CD14-positive monocyte (primary cell): ENCODE measurements around the gene ARID2. TPM values are rescaled to one million over a fixed set of nuclear protein-coding genes. Genes with fewer than 3 reads are reported as not detected.

ENCODE experiments used
- DNase-seq, 3 donors: peaks; one replicate each; pipeline ENCODE4 v3.0.0-alpha.2; 2011 to 2022
- H2AFZ ChIP-seq: 2 replicates; pipeline ENCODE4 v1.6.0; 2012; ENCODE audit warnings: mild to moderate bottlenecking, low read depth, low read length, inconsistent platforms; ENCODE audit not compliant: insufficient read depth, poor library complexity, severe bottlenecking
- H3K27ac ChIP-seq, 2 donors: 1 replicate in 1 of 2; 2 replicates in 1 of 2; pipeline ENCODE4 v1.5.1; 2012 to 2013; ENCODE audit warnings: low read length in 2 of 2, control low read depth in 1 of 2, inconsistent platforms in 1 of 2, low read depth in 1 of 2, mild to moderate bottlenecking in 1 of 2
- H3K27me3 ChIP-seq, 2 donors: one replicate each; pipeline versions ENCODE4 v1.6.0 to v1.6.1; 2011 to 2013; ENCODE audit warnings: low read length in 2 of 2; ENCODE audit not compliant: control insufficient read depth in 2 of 2, insufficient read depth in 2 of 2
- H3K36me3 ChIP-seq, 2 donors: replicated peaks in 1 of 2; 1 replicate in 1 of 2; 2 replicates in 1 of 2; pipeline versions ENCODE4 v1.5.1 to v1.6.1; 2012 to 2013; ENCODE audit warnings: low read length in 2 of 2, control low read depth in 1 of 2, inconsistent platforms in 1 of 2, mild to moderate bottlenecking in 1 of 2; ENCODE audit not compliant: insufficient read depth in 2 of 2, control insufficient read depth in 1 of 2
- H3K4me1 ChIP-seq, 2 donors: 1 replicate in 1 of 2; 2 replicates in 1 of 2; pipeline versions ENCODE4 v1.5.1 to v1.6.1; 2012 to 2013; ENCODE audit warnings: low read length in 2 of 2, control low read depth in 1 of 2, inconsistent platforms in 1 of 2, mild to moderate bottlenecking in 1 of 2, moderate library complexity in 1 of 2; ENCODE audit not compliant: insufficient read depth in 2 of 2, control insufficient read depth in 1 of 2
- H3K4me2 ChIP-seq: replicated peaks from 2 replicates; pipeline ENCODE3; 2012; ENCODE audit warnings: low read length, moderate library complexity, mild to moderate bottlenecking; ENCODE audit not compliant: poor library complexity, severe bottlenecking; ENCODE audit errors: extremely low read depth
- H3K4me3 ChIP-seq, 3 experiments: fragments of 200-600 bp in 1 of 3; sonication (generic) in 1 of 3; replicated peaks in 1 of 3; 1 replicate in 2 of 3; 2 replicates in 1 of 3; pipeline ENCODE4 v1.5.1; 2011 to 2013; ENCODE audit warnings: low read length in 3 of 3, mild to moderate bottlenecking in 3 of 3, control low read depth in 2 of 3, low read depth in 2 of 3, inconsistent platforms in 1 of 3, moderate library complexity in 1 of 3
- H3K79me2 ChIP-seq: 2 replicates; pipeline ENCODE4 v1.6.0; 2012; ENCODE audit warnings: mild to moderate bottlenecking, control low read depth, inconsistent platforms, low read length, moderate library complexity; ENCODE audit not compliant: insufficient read depth
- H3K9ac ChIP-seq: 2 replicates; pipeline ENCODE4 v1.6.0; 2017; ENCODE audit warnings: low read length, mild to moderate bottlenecking; ENCODE audit not compliant: insufficient read depth, poor library complexity, severe bottlenecking
- H3K9me3 ChIP-seq, 2 donors: replicated peaks in 1 of 2; 1 replicate in 1 of 2; 2 replicates in 1 of 2; pipeline versions ENCODE4 v1.5.1 to v1.6.1; 2012 to 2013; ENCODE audit warnings: low read length in 2 of 2, control low read depth in 1 of 2; ENCODE audit not compliant: control insufficient read depth in 1 of 2, insufficient read depth in 1 of 2
- H4K20me1 ChIP-seq: 2 replicates; pipeline ENCODE4 v1.6.0; 2012; ENCODE audit warnings: mild to moderate bottlenecking, low read length, control low read depth, moderate library complexity; ENCODE audit not compliant: insufficient read depth
- H3K27ac Mint-ChIP-seq, 7 donors: one replicate each; pipeline ENCODE4 v1.8.0; 2020; ENCODE audit warnings: mild to moderate bottlenecking in 7 of 7, mixed read lengths in 7 of 7, moderate library complexity in 6 of 7, inconsistent platforms in 2 of 7
- H3K27me3 Mint-ChIP-seq, 3 donors: one replicate each; pipeline ENCODE4 v1.8.0; 2021 to 2022; ENCODE audit warnings: low read depth in 3 of 3, mild to moderate bottlenecking in 3 of 3, mixed read lengths in 3 of 3, moderate library complexity in 3 of 3, inconsistent platforms in 1 of 3
- H3K36me3 Mint-ChIP-seq, 2 donors: one replicate each; pipeline ENCODE4 v1.8.0; 2020; ENCODE audit warnings: mixed read lengths in 2 of 2, inconsistent platforms in 1 of 2, mild to moderate bottlenecking in 1 of 2
- H3K4me1 Mint-ChIP-seq: one replicate; pipeline ENCODE4 v1.8.0; 2020; ENCODE audit warnings: mild to moderate bottlenecking, mixed read lengths
- H3K4me3 Mint-ChIP-seq, 2 donors: one replicate each; pipeline ENCODE4 v1.8.0; 2020; ENCODE audit warnings: mild to moderate bottlenecking in 2 of 2, mixed read lengths in 2 of 2, moderate library complexity in 1 of 2
- H3K9me3 Mint-ChIP-seq, 7 donors: one replicate each; pipeline ENCODE4 v1.8.0; 2020 to 2022; ENCODE audit warnings: mixed read lengths in 7 of 7, mild to moderate bottlenecking in 6 of 7, moderate library complexity in 6 of 7, inconsistent platforms in 2 of 7
- CTCF ChIP-seq: fragments of 200-600 bp; IDR thresholded peaks from one replicate; pipeline ENCODE4 v1.8.0; 2022; ENCODE audit warnings: antibody characterized with exemption, mild to moderate bottlenecking
- WGBS: methylation state at CpG from one replicate; pipeline ENCODE4 v1.1.5; 2013; ENCODE audit warnings: missing lambda C conversion rate; ENCODE audit not compliant: insufficient coverage; 5-methylcytosine and 5-hydroxymethylcytosine counted together
- intact Hi-C, 2 donors: fragments of 100-400 bp; cut with micrococcal nuclease; formaldehyde crosslinking; loops; one replicate each; pipeline versions ENCODE4 v1.15.0 to v1.15.1; 2023
- polyA plus RNA-seq, 3 donors: library from polyadenylated mRNA; depleted of rRNA in 1 of 3; unstranded in 2 of 3; stranded (reverse) in 1 of 3; fragments of 300-500 nt in 2 of 3; fragments of >200 nt in 1 of 3; fragmentation: Illumina TruSeq in 2 of 3; gene quantifications; 1 replicate in 2 of 3; 2 replicates in 1 of 3; pipeline ENCODE4 v1.2.3, GENCODE V29; 2012 to 2021

ARID2 gene
- polyA plus RNA-seq, 3 donors = 3.0 to 8.0 (median 4.7) TPM

DNA sequence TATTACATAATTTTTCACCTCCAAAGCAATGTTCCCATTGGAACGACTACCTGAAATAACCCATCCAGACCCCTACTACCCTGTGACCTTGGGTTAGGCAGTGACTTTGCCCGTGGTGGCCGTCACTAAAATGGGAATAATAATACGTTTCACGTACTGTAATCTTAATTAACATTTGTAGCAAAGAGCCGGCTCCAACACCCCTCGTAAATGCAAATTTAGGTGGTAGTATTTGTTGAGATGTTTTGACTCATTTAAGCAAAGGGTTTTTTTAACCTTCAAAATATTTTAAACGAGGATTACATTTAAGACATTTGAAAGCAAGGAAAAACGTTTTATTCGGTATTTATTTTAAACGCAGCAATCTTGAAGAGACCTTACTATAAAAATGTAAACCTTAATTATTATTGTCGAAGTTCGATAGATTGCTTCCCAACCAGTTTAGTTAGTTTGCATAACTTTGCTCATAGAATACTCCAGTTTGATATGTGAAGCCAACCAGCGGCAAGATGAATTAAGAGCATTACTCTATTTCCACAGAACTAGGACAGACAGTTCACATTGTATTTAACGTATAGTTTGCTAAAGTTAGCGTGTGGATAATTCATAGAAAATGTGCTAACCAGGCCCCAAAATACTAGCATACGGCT lies 1.4 kb upstream of the ARID2 start:
- 0% methylated on average over 1 of the region's 17 CpGs for whole genome bisulfite sequencing
- H3K4me2 ChIP-seq = peak overlapping the region; percentile 91
- Mint-ChIP-seq H3K36me3 (peaks cover 0 to 3% of the 10 kb centered on the region in 2 donors), H3K4me1 (peaks cover 40% of the 10 kb centered on the region), H3K4me3 (peak overlapping the region; percentile 98 to 99), H3K9me3 (peaks cover 0 to 4% (median 0%) of the 10 kb centered on the region in 7 donors), H3K27me3 (no peaks in the 10 kb centered on the region), H3K27ac (peak overlapping the region; percentile 98 to 99 (median 98))
- no peaks in the 10 kb centered on the region for H3K9me3 ChIP-seq
- H3K4me3 ChIP-seq = peak overlapping the region; percentile 65 to 98 (median 73)
- peaks cover 29 to 62% of the 10 kb centered on the region in 2 donors for H3K4me1 ChIP-seq
- peak overlapping the region; percentile 98 for H3K27ac ChIP-seq
- H3K79me2 ChIP-seq = peaks cover 66% of the 10 kb centered on the region
- peak overlapping the region; percentile 94 for H2AFZ ChIP-seq
- peak overlapping the region; percentile 97 for H3K9ac ChIP-seq
- no peak for TF ChIP-seq CTCF
- peak in 1 of 3 donors; percentile 23 for DNase-seq
- H3K27me3 ChIP-seq = no peaks in the 10 kb centered on the region
- H3K36me3 ChIP-seq = no peaks in the 10 kb centered on the region
- peaks cover 3% of the 10 kb centered on the region for H4K20me1 ChIP-seq
- intact Hi-C loops = loop anchor here in 1 of 2 donors (5.0 to 10.0 kb wide), 3 partner anchors 183 to 513 kb away; partner anchors contain the start of genes ANO6 and SCAF11

DNA sequence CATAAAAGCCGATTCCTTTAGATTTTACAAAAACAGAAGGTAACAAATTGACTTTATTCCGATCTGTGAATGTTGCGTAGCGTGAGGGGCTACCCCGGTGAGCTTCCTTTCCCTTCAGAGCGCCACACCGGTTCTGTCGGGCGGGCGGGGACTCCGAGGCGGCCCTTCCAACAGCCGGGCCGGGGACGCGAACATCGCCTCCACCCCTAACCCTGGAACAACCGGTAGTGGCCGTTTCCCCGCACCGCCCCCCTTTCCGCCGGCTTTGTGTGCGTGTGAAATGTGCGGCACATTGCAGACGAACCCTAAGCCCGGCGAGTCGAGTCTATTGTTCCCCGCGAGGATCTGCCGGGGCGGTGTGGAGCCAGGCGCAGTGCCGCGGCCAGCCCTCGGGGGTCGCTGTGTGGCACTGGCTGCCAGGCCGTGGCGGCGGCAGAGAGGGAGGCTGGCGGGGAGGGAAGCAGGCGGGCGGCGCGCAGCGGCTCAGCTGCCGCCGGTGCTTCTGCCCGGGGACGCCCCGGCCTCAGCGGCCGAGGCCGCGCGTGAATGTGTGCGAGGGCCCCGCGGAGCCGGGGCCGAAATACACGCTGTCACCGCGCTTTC lies 775 bp upstream of the ARID2 start:
- H3K27me3 ChIP-seq = no peaks in the 10 kb centered on the region
- Mint-ChIP-seq H3K4me1 (peaks cover 39% of the 10 kb centered on the region), H3K36me3 (peaks cover 0 to 3% of the 10 kb centered on the region in 2 donors), H3K4me3 (peak overlapping the region; percentile 98 to 99), H3K27ac (peak overlapping the region; percentile 98 to 99 (median 98)), H3K27me3 (no peaks in the 10 kb centered on the region), H3K9me3 (peaks cover 0 to 4% (median 0%) of the 10 kb centered on the region in 7 donors)
- H2AFZ ChIP-seq = peak overlapping the region; percentile 94
- H3K36me3 ChIP-seq = no peaks in the 10 kb centered on the region
- DNase-seq = peak; percentile 90 to 96 (median 93)
- H3K4me2 ChIP-seq = peak overlapping the region; percentile 91
- peaks cover 29 to 58% of the 10 kb centered on the region in 2 donors for H3K4me1 ChIP-seq
- peaks cover 66% of the 10 kb centered on the region for H3K79me2 ChIP-seq
- TF ChIP-seq CTCF = peak; percentile 98
- H3K9ac ChIP-seq = peak overlapping the region; percentile 97
- peak overlapping the region; percentile 65 to 98 (median 73) for H3K4me3 ChIP-seq
- no peaks in the 10 kb centered on the region for H3K9me3 ChIP-seq
- under 1% methylated on average over 59 of the region's 65 CpGs for WGBS
- intact Hi-C loops = loop anchor here in 1 of 2 donors (5.0 to 10.0 kb wide), 3 partner anchors 184 to 514 kb away; partner anchors contain the start of genes ANO6 and SCAF11
- peaks cover 3% of the 10 kb centered on the region for H4K20me1 ChIP-seq
- peak overlapping the region; percentile 98 for H3K27ac ChIP-seq
